CD4-positive, CD25-positive, alpha-beta regulatory T cell (primary cell): ENCODE data around the gene FMO4. TPM values are rescaled to one million over a fixed set of nuclear protein-coding genes. Genes with fewer than 3 reads are reported as not detected.
"Not testable (repeated sequence)": the region's sequence is repeated elsewhere in the genome, so short reads cannot be mapped to it uniquely, and the experiment has no call there.

ENCODE experiments used
- ATAC-seq, 2 donors: fragments of 150-1000 bp; cut with Tn5 transposase; one replicate each; pipeline ENCODE4 v1.10.0; 2021; ENCODE audit warnings: low read depth in 2 of 2, moderate number of reproducible peaks in 2 of 2, moderate library complexity in 1 of 2
- DNase-seq, 3 donors: peaks; one replicate each; pipeline versions ENCODE4 v3.0.0 to v3.0.0-alpha.2; 2012 to 2022; ENCODE audit warnings: mixed read lengths in 1 of 3
- H3K27ac ChIP-seq: one replicate; pipeline ENCODE4 v1.7.0; 2013; ENCODE audit warnings: mild to moderate bottlenecking, low read length; ENCODE audit not compliant: insufficient read depth, poor library complexity, severe bottlenecking
- H3K27me3 ChIP-seq: one replicate; pipeline ENCODE4 v1.7.0; 2013; ENCODE audit warnings: low read length; ENCODE audit not compliant: control insufficient read depth, insufficient read depth
- H3K36me3 ChIP-seq: one replicate; pipeline ENCODE4 v1.7.0; 2013; ENCODE audit warnings: mild to moderate bottlenecking, low read length, moderate library complexity; ENCODE audit not compliant: control insufficient read depth, insufficient read depth
- H3K4me1 ChIP-seq: 2 replicates; pipeline ENCODE4 v1.7.0; 2013; ENCODE audit warnings: mild to moderate bottlenecking, low read length; ENCODE audit not compliant: insufficient read depth, control insufficient read depth, poor library complexity, severe bottlenecking
- H3K4me3 ChIP-seq: one replicate; pipeline ENCODE4 v1.7.0; 2013; ENCODE audit warnings: low read depth, mild to moderate bottlenecking, low read length, moderate library complexity
- H3K9me3 ChIP-seq, 2 experiments: 1 replicate in 1 of 2; 2 replicates in 1 of 2; pipeline ENCODE4 v1.7.0; 2013; ENCODE audit warnings: low read length in 2 of 2, mild to moderate bottlenecking in 1 of 2, moderate library complexity in 1 of 2; ENCODE audit not compliant: control insufficient read depth in 2 of 2
- H3K27ac Mint-ChIP-seq, 3 donors: one replicate each; pipeline ENCODE4 v1.8.0; 2020 to 2022; ENCODE audit warnings: mild to moderate bottlenecking in 3 of 3, mixed read lengths in 3 of 3, moderate library complexity in 2 of 3
- H3K27me3 Mint-ChIP-seq: one replicate; pipeline ENCODE4 v1.8.0; 2022; ENCODE audit warnings: mild to moderate bottlenecking, mixed read lengths
- H3K36me3 Mint-ChIP-seq: one replicate; pipeline ENCODE4 v1.8.0; 2020; ENCODE audit warnings: mixed read lengths
- H3K4me1 Mint-ChIP-seq, 4 donors: one replicate each; pipeline ENCODE4 v1.8.0; 2020 to 2022; ENCODE audit warnings: mixed read lengths in 4 of 4, mild to moderate bottlenecking in 1 of 4
- H3K4me3 Mint-ChIP-seq, 4 donors: one replicate each; pipeline ENCODE4 v1.8.0; 2020 to 2022; ENCODE audit warnings: mild to moderate bottlenecking in 4 of 4, mixed read lengths in 4 of 4, moderate library complexity in 3 of 4
- H3K9me3 Mint-ChIP-seq, 7 donors: one replicate each; pipeline ENCODE4 v1.8.0; 2020 to 2022; ENCODE audit warnings: mixed read lengths in 7 of 7, mild to moderate bottlenecking in 3 of 7, moderate library complexity in 2 of 7
- polyA plus RNA-seq, 4 donors: library from polyadenylated mRNA; unstranded; fragments of 300-500 nt; fragmentation: Illumina TruSeq; gene quantifications; one replicate each; pipeline ENCODE4 v1.2.3, GENCODE V29; 2021
- total RNA-seq: library from RNA; stranded (reverse); gene quantifications from one replicate; pipeline ENCODE4 v1.2.3, GENCODE V29; 2022

FMO4 gene
- total and polyA plus RNA-seq, 5 donors from 2014 or later = 2.0 to 4.9 (median 2.8) TPM

DNA sequence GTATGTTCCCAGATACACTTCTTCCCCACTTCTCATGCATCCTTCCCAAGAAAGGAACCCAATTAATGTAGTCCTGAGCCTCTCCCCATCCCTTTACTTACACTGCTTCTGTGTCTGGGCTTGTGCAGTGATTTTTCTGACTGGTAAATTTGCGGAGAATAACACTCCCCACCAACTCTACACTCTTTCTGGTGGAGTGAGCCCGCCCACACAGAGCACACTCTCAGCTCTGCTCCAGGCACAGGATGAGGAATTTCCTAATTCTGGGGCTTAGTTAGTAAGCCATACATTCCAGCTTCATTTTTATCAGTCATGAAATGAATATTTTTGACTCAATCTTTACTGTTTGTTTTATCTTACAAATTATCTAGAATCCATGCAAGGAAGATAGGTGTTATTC is 38.6 kb downstream of the FMO4 start:
- Histone ChIP-seq H3K9me3 (peaks cover 0 to 1% of the 10 kb centered on the region in 2 experiments), H3K36me3 (no peaks in the 10 kb centered on the region), H3K27ac (no peak overlapping the region), H3K4me3 (no peak overlapping the region), H3K4me1 (no peaks in the 10 kb centered on the region), H3K27me3 (no peaks in the 10 kb centered on the region)
- H3K9me3 Mint-ChIP-seq = peaks cover 0 to 5% (median 2%) of the 10 kb centered on the region in 7 donors
- no peaks in the 10 kb centered on the region for H3K4me1 Mint-ChIP-seq
- DNase-seq = no peak
- no peaks in the 10 kb centered on the region for H3K36me3 Mint-ChIP-seq
- H3K27ac Mint-ChIP-seq = peak overlapping the region in 1 of 3 donors; percentile 62
- ATAC-seq = no peak
- H3K27me3 Mint-ChIP-seq = peaks cover 5% of the 10 kb centered on the region
- H3K4me3 Mint-ChIP-seq = no peak overlapping the region

DNA sequence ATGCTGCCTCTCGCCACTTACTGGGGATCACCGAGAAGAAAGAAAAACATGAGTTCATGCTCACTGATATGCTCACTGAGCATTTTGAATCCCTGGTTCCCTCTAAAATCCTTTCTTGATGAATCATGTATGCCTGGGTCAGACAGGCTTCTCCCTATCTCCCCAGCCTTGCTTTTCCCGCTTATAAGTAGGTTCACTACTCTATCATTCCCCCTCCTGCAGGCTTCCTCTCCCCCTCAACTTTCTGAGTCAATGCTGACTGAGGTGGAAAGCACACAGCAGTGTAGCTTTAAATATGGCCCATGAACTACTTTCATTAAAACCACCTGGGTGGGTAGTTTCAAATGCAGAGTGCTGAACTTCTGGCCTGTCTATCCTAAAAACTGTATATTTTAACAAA is 41.7 kb downstream of the FMO4 start:
- no peak for DNase-seq
- Mint-ChIP-seq H3K9me3 (peaks cover 0 to 3% (median 0%) of the 10 kb centered on the region in 7 donors), H3K36me3 (no peaks in the 10 kb centered on the region), H3K27me3 (peaks cover 5% of the 10 kb centered on the region), H3K4me3 (no peak overlapping the region), H3K27ac (no peak overlapping the region), H3K4me1 (no peaks in the 10 kb centered on the region)
- Histone ChIP-seq H3K36me3 (no peaks in the 10 kb centered on the region), H3K9me3 (no peaks in the 10 kb centered on the region), H3K4me3 (no peak overlapping the region), H3K27me3 (no peaks in the 10 kb centered on the region), H3K27ac (no peak overlapping the region), H3K4me1 (no peaks in the 10 kb centered on the region)
- no peak for ATAC-seq

DNA sequence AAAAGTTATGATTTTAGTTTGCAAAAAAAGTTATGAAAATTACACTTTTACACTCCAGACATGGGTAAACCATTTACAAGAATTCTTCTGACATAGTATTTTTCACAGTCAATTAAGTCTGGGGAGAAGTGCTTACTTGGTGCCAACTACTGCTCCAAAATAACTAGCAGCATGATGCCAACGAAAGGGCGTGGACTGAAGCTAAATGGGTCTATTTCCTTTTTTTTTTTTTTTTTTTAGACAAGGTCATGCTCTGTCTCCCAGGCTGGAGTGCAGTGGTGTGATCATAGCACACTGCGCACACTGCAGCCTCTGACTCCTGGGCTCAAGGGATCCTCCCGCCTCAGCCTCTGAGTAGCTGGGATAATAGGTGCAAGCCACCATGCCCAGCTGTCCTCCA is 43.2 kb downstream of the FMO4 start:
- no peaks in the 10 kb centered on the region for H3K27me3 ChIP-seq
- H3K4me3 Mint-ChIP-seq = no peak overlapping the region
- peaks cover 5% of the 10 kb centered on the region for H3K27me3 Mint-ChIP-seq
- DNase-seq = no peak
- H3K4me1 ChIP-seq = no peaks in the 10 kb centered on the region
- no peak overlapping the region for H3K27ac ChIP-seq
- H3K4me1 Mint-ChIP-seq = no peaks in the 10 kb centered on the region
- H3K9me3 ChIP-seq = no peaks in the 10 kb centered on the region
- no peaks in the 10 kb centered on the region for H3K36me3 ChIP-seq
- no peak for ATAC-seq
- H3K27ac Mint-ChIP-seq = no peak overlapping the region
- no peak overlapping the region for H3K4me3 ChIP-seq
- H3K36me3 Mint-ChIP-seq = no peaks in the 10 kb centered on the region
- peaks cover 0 to 9% (median 2%) of the 10 kb centered on the region in 7 donors for H3K9me3 Mint-ChIP-seq

GRCh38 chr1:171359355-171359648 is 45.3 kb downstream of the FMO4 start:
- not testable (repeated sequence) for H3K27me3 ChIP-seq, H3K36me3 ChIP-seq, DNase-seq, H3K4me3 ChIP-seq, H3K27ac Mint-ChIP-seq, H3K27ac ChIP-seq, H3K9me3 ChIP-seq, H3K36me3 Mint-ChIP-seq, ATAC-seq, H3K4me1 ChIP-seq, H3K4me1 Mint-ChIP-seq, H3K4me3 Mint-ChIP-seq
- Mint-ChIP-seq H3K27me3 (peaks cover 13% of the 10 kb centered on the region), H3K9me3 (peaks cover 0 to 13% (median 5%) of the 10 kb centered on the region in 7 donors)

- H3K36me3 Mint-ChIP-seq, H3K4me3 ChIP-seq, H3K4me3 Mint-ChIP-seq, ATAC-seq, H3K9me3 ChIP-seq, H3K27ac ChIP-seq, H3K27me3 ChIP-seq, H3K27ac Mint-ChIP-seq, H3K36me3 ChIP-seq, DNase-seq, H3K4me1 ChIP-seq, H3K4me1 Mint-ChIP-seq: not testable (repeated sequence)
- Mint-ChIP-seq H3K27me3 (peaks cover 13% of the 10 kb centered on the region), H3K9me3 (peaks cover 0 to 13% (median 5%) of the 10 kb centered on the region in 7 donors)
Measured at GRCh38 chr1:171359731-171360527, 45.9 kb downstream of the FMO4 start.

- H3K36me3 ChIP-seq = no peaks in the 10 kb centered on the region
- H3K4me1 ChIP-seq = no peaks in the 10 kb centered on the region
- no peaks in the 10 kb centered on the region for H3K27me3 ChIP-seq
- Mint-ChIP-seq H3K27me3 (peaks cover 8% of the 10 kb centered on the region), H3K27ac (no peak overlapping the region), H3K36me3 (no peaks in the 10 kb centered on the region), H3K9me3 (peaks cover 0 to 16% (median 5%) of the 10 kb centered on the region in 7 donors), H3K4me1 (peaks cover 0 to 3% (median 0%) of the 10 kb centered on the region in 4 donors), H3K4me3 (no peak overlapping the region)
- ATAC-seq (no peak), DNase-seq (no peak)
- no peak overlapping the region for H3K27ac ChIP-seq
- H3K4me3 ChIP-seq = no peak overlapping the region
- no peaks in the 10 kb centered on the region for H3K9me3 ChIP-seq
Measured at GRCh38 chr1:171366085-171366484, 52.1 kb downstream of the FMO4 start.

GRCh38 chr1:171366816-171367215 is 52.8 kb downstream of the FMO4 start:
- Mint-ChIP-seq H3K36me3 (no peaks in the 10 kb centered on the region), H3K27me3 (peaks cover 8% of the 10 kb centered on the region), H3K4me1 (peaks cover 0 to 3% (median under 1%) of the 10 kb centered on the region in 4 donors)

DNA sequence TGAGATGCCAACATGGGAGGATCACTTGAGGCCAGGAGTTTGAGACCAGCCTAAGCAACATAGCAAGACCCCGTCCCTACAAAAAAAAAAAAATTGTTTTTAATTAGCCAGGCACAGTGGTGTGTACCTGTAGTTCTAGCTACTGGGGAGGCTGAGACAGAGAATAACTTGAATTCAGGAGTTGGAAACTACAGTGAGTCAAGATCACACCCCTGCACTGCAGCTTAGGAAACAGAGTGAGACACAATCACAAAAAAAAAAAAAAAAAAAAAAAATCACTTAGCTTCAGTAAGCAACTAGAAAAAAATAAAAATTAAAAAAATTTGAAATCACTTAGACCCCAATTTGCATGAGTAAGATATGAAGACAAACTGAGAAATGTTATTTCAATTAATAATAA is 53.5 kb downstream of the FMO4 start:
- no peaks in the 10 kb centered on the region for H3K36me3 ChIP-seq
- Mint-ChIP-seq H3K27ac (no peak overlapping the region), H3K9me3 (peaks cover 0 to 11% (median 4%) of the 10 kb centered on the region in 7 donors), H3K4me1 (peaks cover 0 to 4% (median 1%) of the 10 kb centered on the region in 4 donors), H3K4me3 (no peak overlapping the region), H3K27me3 (peaks cover 8% of the 10 kb centered on the region), H3K36me3 (no peaks in the 10 kb centered on the region)
- H3K4me3 ChIP-seq = no peak overlapping the region
- no peaks in the 10 kb centered on the region for H3K4me1 ChIP-seq
- no peaks in the 10 kb centered on the region for H3K9me3 ChIP-seq
- DNase-seq = no peak
- H3K27me3 ChIP-seq = no peaks in the 10 kb centered on the region
- ATAC-seq = no peak
- H3K27ac ChIP-seq = no peak overlapping the region

More at GRCh38 chr1:171366816-171367215, 52.8 kb downstream of the FMO4 start:
- Histone ChIP-seq H3K27ac (no peak overlapping the region), H3K36me3 (no peaks in the 10 kb centered on the region), H3K9me3 (no peaks in the 10 kb centered on the region), H3K4me3 (no peak overlapping the region), H3K4me1 (no peaks in the 10 kb centered on the region), H3K27me3 (no peaks in the 10 kb centered on the region)
- DNase-seq (no peak), ATAC-seq (no peak)
- Mint-ChIP-seq H3K4me3 (no peak overlapping the region), H3K9me3 (peaks cover 0 to 14% (median 5%) of the 10 kb centered on the region in 7 donors), H3K27ac (no peak overlapping the region)
